H9 (cell line): ENCODE data around the gene ANKK1. TPM values are rescaled to one million over a fixed set of nuclear protein-coding genes. Genes with fewer than 3 reads are reported as not detected.
A peak's percentile ranks its signal among the peaks of the same experiment; 100 is the strongest.

Source experiments
- DNase-seq: peaks from one replicate; pipeline ENCODE4 v3.0.0-alpha.2; 2017
- H2AFZ ChIP-seq: one replicate; pipeline ENCODE4 v1.6.1; 2013; ENCODE audit warnings: mild to moderate bottlenecking, low read length, control low read depth, moderate library complexity
- H2AK5ac ChIP-seq: 2 replicates; pipeline ENCODE4 v1.6.1; 2013; ENCODE audit warnings: low read length, control low read depth, mixed read lengths; ENCODE audit not compliant: insufficient read length
- H2BK120ac ChIP-seq: one replicate; pipeline ENCODE4 v1.6.1; 2013; ENCODE audit warnings: low read depth, mild to moderate bottlenecking, low read length, control low read depth, inconsistent platforms; ENCODE audit not compliant: poor library complexity, severe bottlenecking
- H2BK12ac ChIP-seq: 2 replicates; pipeline ENCODE4 v1.6.1; 2013; ENCODE audit warnings: low read length, control low read depth, mixed read lengths, low read depth; ENCODE audit not compliant: insufficient read length
- H2BK15ac ChIP-seq: 2 replicates; pipeline ENCODE4 v1.6.1; 2013; ENCODE audit warnings: low read depth, low read length, control low read depth
- H2BK20ac ChIP-seq: one replicate; pipeline ENCODE4 v1.6.1; 2013; ENCODE audit warnings: low read depth, mild to moderate bottlenecking, low read length, control low read depth, inconsistent platforms; ENCODE audit not compliant: poor library complexity, severe bottlenecking
- H2BK5ac ChIP-seq: 2 replicates; pipeline ENCODE4 v1.6.1; 2013; ENCODE audit warnings: low read length, control low read depth, mixed read lengths; ENCODE audit not compliant: insufficient read length
- H3K14ac ChIP-seq: 2 replicates; pipeline ENCODE4 v1.6.1; 2013; ENCODE audit warnings: low read length, control low read depth; ENCODE audit not compliant: insufficient read depth
- H3K18ac ChIP-seq: 2 replicates; pipeline ENCODE4 v1.6.1; 2013; ENCODE audit warnings: low read depth, mild to moderate bottlenecking, mixed read lengths, low read length, control low read depth; ENCODE audit not compliant: insufficient read length
- H3K23ac ChIP-seq: 2 replicates; pipeline ENCODE4 v1.6.1; 2013; ENCODE audit warnings: low read length, control low read depth, mixed read lengths, low read depth; ENCODE audit not compliant: insufficient read length
- H3K23me2 ChIP-seq: 2 replicates; pipeline ENCODE4 v1.6.1; 2013; ENCODE audit warnings: low read depth, mild to moderate bottlenecking, mixed read lengths, low read length, control low read depth; ENCODE audit not compliant: insufficient read length, poor library complexity, severe bottlenecking
- H3K27ac ChIP-seq: 2 replicates; pipeline ENCODE4 v1.5.1; 2013; ENCODE audit warnings: low read length, control low read depth, mixed read lengths, low read depth; ENCODE audit not compliant: insufficient read length
- H3K27me3 ChIP-seq: 2 replicates; pipeline ENCODE4 v1.6.1; 2013; ENCODE audit warnings: low read length, control low read depth, inconsistent platforms; ENCODE audit not compliant: insufficient read depth
- H3K4ac ChIP-seq: 2 replicates; pipeline ENCODE4 v1.6.1; 2013; ENCODE audit warnings: low read depth, mild to moderate bottlenecking, control low read depth, inconsistent platforms, low read length, moderate library complexity
- H3K4me1 ChIP-seq: 2 replicates; pipeline ENCODE4 v1.6.1; 2013; ENCODE audit warnings: low read length, control low read depth, inconsistent platforms; ENCODE audit not compliant: insufficient read depth
- H3K4me2 ChIP-seq: 2 replicates; pipeline ENCODE4 v1.6.1; 2013; ENCODE audit warnings: low read length, control low read depth, mixed read lengths; ENCODE audit not compliant: insufficient read length, insufficient read depth
- H3K56ac ChIP-seq: 2 replicates; pipeline ENCODE4 v1.6.1; 2013; ENCODE audit warnings: low read depth, mild to moderate bottlenecking, mixed read lengths, low read length, control low read depth; ENCODE audit not compliant: insufficient read length
- H3K79me1 ChIP-seq: 2 replicates; pipeline ENCODE4 v1.6.1; 2013; ENCODE audit warnings: low read depth, mild to moderate bottlenecking, moderate library complexity, low read length, control low read depth, inconsistent platforms; ENCODE audit not compliant: insufficient read depth, poor library complexity, severe bottlenecking
- H3K79me2 ChIP-seq: 2 replicates; pipeline ENCODE4 v1.6.1; 2013; ENCODE audit warnings: low read length, control low read depth, inconsistent platforms; ENCODE audit not compliant: insufficient read depth
- H3K9ac ChIP-seq: 2 replicates; pipeline ENCODE4 v1.6.1; 2013; ENCODE audit warnings: low read length, control low read depth, mixed read lengths; ENCODE audit not compliant: insufficient read length; ENCODE audit errors: extremely low read depth
- H3K9me3 ChIP-seq: one replicate; pipeline ENCODE4 v1.6.1; 2013; ENCODE audit warnings: low read depth, low read length, inconsistent platforms; ENCODE audit not compliant: control insufficient read depth
- H3T11ph ChIP-seq: one replicate; pipeline ENCODE4 v1.6.1; 2013; ENCODE audit warnings: mild to moderate bottlenecking, low read length, control low read depth, inconsistent platforms
- H4K20me1 ChIP-seq: one replicate; pipeline ENCODE4 v1.6.1; 2013; ENCODE audit not compliant: control insufficient read depth, insufficient read length, insufficient read depth
- H4K5ac ChIP-seq: 2 replicates; pipeline ENCODE4 v1.6.1; 2013; ENCODE audit warnings: low read depth, mild to moderate bottlenecking, mixed read lengths, low read length, control low read depth; ENCODE audit not compliant: insufficient read length
- H4K8ac ChIP-seq: replicated peaks from 2 replicates; pipeline ENCODE4 v1.6.1; 2013; ENCODE audit warnings: low read length, control low read depth, mixed read lengths, low read depth; ENCODE audit not compliant: insufficient read length
- H4K91ac ChIP-seq: 2 replicates; pipeline ENCODE4 v1.6.1; 2013; ENCODE audit warnings: low read depth, mild to moderate bottlenecking, moderate library complexity, mixed read lengths, low read length, control low read depth; ENCODE audit not compliant: insufficient read length
- H3K27ac Mint-ChIP-seq, 3 experiments: 2 replicates in 2 of 3; 3 replicates in 1 of 3; pipeline ENCODE4 v1.8.0; 2020 to 2021; ENCODE audit warnings: mixed read lengths in 3 of 3, mild to moderate bottlenecking in 1 of 3, moderate library complexity in 1 of 3
- H3K27me3 Mint-ChIP-seq: 2 replicates; pipeline ENCODE4 v1.8.0; 2021; ENCODE audit warnings: low read depth, mild to moderate bottlenecking, moderate library complexity, mixed read lengths
- H3K36me3 Mint-ChIP-seq, 3 experiments: 2 replicates in 2 of 3; 3 replicates in 1 of 3; pipeline ENCODE4 v1.8.0; 2020 to 2021; ENCODE audit warnings: low read depth in 3 of 3, mixed read lengths in 3 of 3; ENCODE audit not compliant: insufficient read depth in 1 of 3
- H3K4me1 Mint-ChIP-seq, 2 experiments: 2 replicates each; pipeline ENCODE4 v1.8.0; 2020; ENCODE audit warnings: mixed read lengths in 2 of 2
- H3K4me3 Mint-ChIP-seq, 2 experiments: 2 replicates in 1 of 2; 3 replicates in 1 of 2; pipeline ENCODE4 v1.8.0; 2020 to 2021; ENCODE audit warnings: mild to moderate bottlenecking in 2 of 2, mixed read lengths in 2 of 2, moderate library complexity in 1 of 2
- H3K9me3 Mint-ChIP-seq, 2 experiments: 2 replicates in 1 of 2; 3 replicates in 1 of 2; pipeline ENCODE4 v1.8.0; 2020; ENCODE audit warnings: mild to moderate bottlenecking in 2 of 2, mixed read lengths in 2 of 2, moderate library complexity in 1 of 2
- CTCF ChIP-seq: fragments of 200-600 bp; sonication (generic); conservative IDR thresholded peaks from 3 replicates; pipeline ENCODE4 v1.8.0; 2021; ENCODE audit warnings: antibody characterized with exemption, mild to moderate bottlenecking
- WGBS: extraction: QIAGEN DNeasy Blood & Tissue Kit; methylation state at CpG from one replicate; pipeline ENCODE4 v1.1.7; 2013; ENCODE audit warnings: missing lambda C conversion rate, low lambda C conversion rate, mixed read lengths; ENCODE audit not compliant: insufficient read length; ENCODE audit errors: extremely low coverage; 5-methylcytosine and 5-hydroxymethylcytosine counted together
- total RNA-seq: library from RNA; stranded (reverse); gene quantifications from 2 replicates; pipeline ENCODE4 v1.2.1, GENCODE V29; 2021

Gene ANKK1
- total RNA-seq, 1 experiment from 2014 or later: 0.20 TPM

GRCh38 chr11:113407163-113407562 lies 19.6 kb downstream of the ANKK1 start:
- H3K9ac ChIP-seq: no peak overlapping the region
- H3K4me1 ChIP-seq: no peaks in the 10 kb centered on the region
- Mint-ChIP-seq H3K27ac (peak overlapping the region in 1 of 3 experiments; percentile 90; a peak in 1 of 7 replicates), H3K9me3 (no peaks in the 10 kb centered on the region), H3K27me3 (peaks cover 21% of the 10 kb centered on the region), H3K4me3 (no peak overlapping the region), H3K4me1 (peaks cover 10 to 23% of the 10 kb centered on the region in 2 experiments), H3K36me3 (no peaks in the 10 kb centered on the region)
- no peak for TF ChIP-seq CTCF
- H4K91ac ChIP-seq: no peak overlapping the region
- no peaks in the 10 kb centered on the region for H3K27me3 ChIP-seq
- no peaks in the 10 kb centered on the region for H4K20me1 ChIP-seq
- no peak overlapping the region for H2BK120ac ChIP-seq
- H3K23ac ChIP-seq: no peak overlapping the region
- H2BK12ac ChIP-seq: no peak overlapping the region
- no peak overlapping the region for H2BK20ac ChIP-seq
- no peaks in the 10 kb centered on the region for H3K79me2 ChIP-seq
- no peak overlapping the region for H3K56ac ChIP-seq
- H3K18ac ChIP-seq: no peak overlapping the region
- H2AK5ac ChIP-seq: no peak overlapping the region
- no CpG with 5 or more reads among the region's 3 CpGs for WGBS
- no peak overlapping the region for H3K4ac ChIP-seq
- no peak overlapping the region for H3K4me2 ChIP-seq
- no peak overlapping the region for H4K5ac ChIP-seq
- no peaks in the 10 kb centered on the region for H3K23me2 ChIP-seq
- H4K8ac ChIP-seq: no peak overlapping the region
- H3K79me1 ChIP-seq: no peaks in the 10 kb centered on the region
- no peak overlapping the region for H2AFZ ChIP-seq
- DNase-seq: no peak
- H2BK15ac ChIP-seq: no peak overlapping the region
- no peak overlapping the region for H3K27ac ChIP-seq
- no peaks in the 10 kb centered on the region for H3K9me3 ChIP-seq
- H3T11ph ChIP-seq: no peak overlapping the region
- no peak overlapping the region for H2BK5ac ChIP-seq
- no peak overlapping the region for H3K14ac ChIP-seq
